ENCODE results near the gene DOCK10.

DNA sequence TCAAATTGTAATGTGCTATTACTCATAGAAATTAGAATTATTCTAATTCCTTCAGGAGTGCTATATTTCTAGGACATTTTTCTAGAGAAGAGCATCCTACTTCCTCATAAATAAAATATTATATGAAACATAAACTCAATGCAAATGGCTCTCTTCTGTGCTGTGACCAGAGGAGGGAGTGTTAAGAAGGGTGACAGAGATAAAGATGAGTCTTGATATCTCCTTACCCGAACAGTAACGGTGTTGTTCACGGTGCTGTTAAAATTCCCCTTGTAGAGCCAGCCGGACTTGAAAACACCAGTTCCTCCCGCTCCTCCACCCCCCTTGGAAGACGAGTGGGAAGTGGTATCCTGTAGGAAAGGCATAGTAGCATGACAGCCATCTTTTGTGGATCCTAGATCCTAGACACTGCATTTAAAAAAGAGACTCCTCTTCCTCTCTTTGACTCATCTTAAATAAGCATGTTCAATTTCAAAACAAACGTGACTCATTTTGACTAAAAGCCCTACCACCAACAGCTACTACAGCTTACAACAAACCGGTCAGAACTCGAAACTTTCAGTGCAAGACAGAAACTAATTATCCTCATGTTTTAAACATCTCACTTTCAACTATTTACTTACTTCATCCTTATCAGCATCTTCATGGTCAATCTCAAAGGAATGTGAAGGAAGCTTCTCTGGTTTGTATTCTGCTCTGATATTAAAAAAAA is 156.3 kb downstream of the DOCK10 start:
- no peak for TF ChIP-seq YY1 (tag by site-specific recombination; IDR thresholded peaks at IDR 0.05)
- TF ChIP-seq, protein P1, sequence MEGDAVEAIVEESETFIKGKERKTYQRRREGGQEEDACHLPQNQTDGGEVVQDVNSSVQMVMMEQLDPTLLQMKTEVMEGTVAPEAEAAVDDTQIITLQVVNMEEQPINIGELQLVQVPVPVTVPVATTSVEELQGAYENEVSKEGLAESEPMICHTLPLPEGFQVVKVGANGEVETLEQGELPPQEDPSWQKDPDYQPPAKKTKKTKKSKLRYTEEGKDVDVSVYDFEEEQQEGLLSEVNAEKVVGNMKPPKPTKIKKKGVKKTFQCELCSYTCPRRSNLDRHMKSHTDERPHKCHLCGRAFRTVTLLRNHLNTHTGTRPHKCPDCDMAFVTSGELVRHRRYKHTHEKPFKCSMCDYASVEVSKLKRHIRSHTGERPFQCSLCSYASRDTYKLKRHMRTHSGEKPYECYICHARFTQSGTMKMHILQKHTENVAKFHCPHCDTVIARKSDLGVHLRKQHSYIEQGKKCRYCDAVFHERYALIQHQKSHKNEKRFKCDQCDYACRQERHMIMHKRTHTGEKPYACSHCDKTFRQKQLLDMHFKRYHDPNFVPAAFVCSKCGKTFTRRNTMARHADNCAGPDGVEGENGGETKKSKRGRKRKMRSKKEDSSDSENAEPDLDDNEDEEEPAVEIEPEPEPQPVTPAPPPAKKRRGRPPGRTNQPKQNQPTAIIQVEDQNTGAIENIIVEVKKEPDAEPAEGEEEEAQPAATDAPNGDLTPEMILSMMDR (tag by site-specific recombination; IDR thresholded peaks at IDR 0.05), result no peak
- TF ChIP-seq EGR2 (tag by site-specific recombination; IDR thresholded peaks at IDR 0.05; ENCODE audit: low read depth), result no peak
- no peak for TF ChIP-seq ZNF777 (tag by site-specific recombination; IDR thresholded peaks at IDR 0.05; ENCODE audit: borderline replicate concordance)
- TF ChIP-seq, protein P2, sequence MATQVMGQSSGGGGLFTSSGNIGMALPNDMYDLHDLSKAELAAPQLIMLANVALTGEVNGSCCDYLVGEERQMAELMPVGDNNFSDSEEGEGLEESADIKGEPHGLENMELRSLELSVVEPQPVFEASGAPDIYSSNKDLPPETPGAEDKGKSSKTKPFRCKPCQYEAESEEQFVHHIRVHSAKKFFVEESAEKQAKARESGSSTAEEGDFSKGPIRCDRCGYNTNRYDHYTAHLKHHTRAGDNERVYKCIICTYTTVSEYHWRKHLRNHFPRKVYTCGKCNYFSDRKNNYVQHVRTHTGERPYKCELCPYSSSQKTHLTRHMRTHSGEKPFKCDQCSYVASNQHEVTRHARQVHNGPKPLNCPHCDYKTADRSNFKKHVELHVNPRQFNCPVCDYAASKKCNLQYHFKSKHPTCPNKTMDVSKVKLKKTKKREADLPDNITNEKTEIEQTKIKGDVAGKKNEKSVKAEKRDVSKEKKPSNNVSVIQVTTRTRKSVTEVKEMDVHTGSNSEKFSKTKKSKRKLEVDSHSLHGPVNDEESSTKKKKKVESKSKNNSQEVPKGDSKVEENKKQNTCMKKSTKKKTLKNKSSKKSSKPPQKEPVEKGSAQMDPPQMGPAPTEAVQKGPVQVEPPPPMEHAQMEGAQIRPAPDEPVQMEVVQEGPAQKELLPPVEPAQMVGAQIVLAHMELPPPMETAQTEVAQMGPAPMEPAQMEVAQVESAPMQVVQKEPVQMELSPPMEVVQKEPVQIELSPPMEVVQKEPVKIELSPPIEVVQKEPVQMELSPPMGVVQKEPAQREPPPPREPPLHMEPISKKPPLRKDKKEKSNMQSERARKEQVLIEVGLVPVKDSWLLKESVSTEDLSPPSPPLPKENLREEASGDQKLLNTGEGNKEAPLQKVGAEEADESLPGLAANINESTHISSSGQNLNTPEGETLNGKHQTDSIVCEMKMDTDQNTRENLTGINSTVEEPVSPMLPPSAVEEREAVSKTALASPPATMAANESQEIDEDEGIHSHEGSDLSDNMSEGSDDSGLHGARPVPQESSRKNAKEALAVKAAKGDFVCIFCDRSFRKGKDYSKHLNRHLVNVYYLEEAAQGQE (tag by site-specific recombination; IDR thresholded peaks at IDR 0.05), result no peak
- no peak for TF ChIP-seq ZNF324 (tag by site-specific recombination; IDR thresholded peaks at IDR 0.05)
- no peak for TF ChIP-seq ZNF211 (tag by site-specific recombination; IDR thresholded peaks at IDR 0.05; ENCODE audit: low read depth)
- TF ChIP-seq SALL2 (tag by site-specific recombination; IDR thresholded peaks at IDR 0.05; ENCODE audit: borderline replicate concordance), result no peak
- TF ChIP-seq ZBTB1 (tag by site-specific recombination; IDR thresholded peaks at IDR 0.05), result no peak
- TF ChIP-seq HOXA7 (CRISPR knock-in tag; IDR thresholded peaks at IDR 0.05; ENCODE audit: borderline replicate concordance), result no peak
